ENCODE results near the gene LNPEP.

Gene LNPEP

DNA sequence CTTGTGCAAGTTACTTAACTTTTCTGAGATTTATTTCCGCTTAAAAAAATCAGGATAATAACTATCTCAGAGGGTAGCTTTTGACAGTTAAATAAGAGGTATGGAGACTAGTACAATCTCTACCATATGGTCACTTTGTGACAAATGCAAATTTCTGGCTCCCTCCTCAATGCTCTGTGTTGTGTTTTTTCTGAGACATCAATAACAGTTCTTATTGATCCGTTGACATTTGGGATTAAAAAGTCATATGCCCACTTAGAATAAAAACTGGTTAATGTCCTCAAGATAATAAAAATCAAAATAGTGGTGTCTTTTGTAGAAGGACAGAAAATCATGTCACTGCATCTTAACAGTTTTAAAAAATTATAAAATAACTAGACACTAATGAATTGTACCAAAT lies 24.7 kb upstream of the LNPEP start:
- Histone ChIP-seq H3F3A (ENCODE audit: insufficient read depth) (no peaks in the 10 kb centered on the region; the same call in 1 of the 2 replicates), H4K20me1 (ENCODE audit: low read depth, low read length) (no peaks in the 10 kb centered on the region), H3K4me3 (ENCODE audit: insufficient read depth, low read length, poor library complexity, severe bottlenecking) (no peak overlapping the region), H3K36me3 (ENCODE audit: low read length) (peaks cover 5% of the 10 kb centered on the region; the same call in 1 of the 2 replicates), H3K9me2 (replicated peaks; ENCODE audit: insufficient read depth, low read length) (no peaks in the 10 kb centered on the region), H3K9ac (ENCODE audit: low read length) (no peak overlapping the region), H3K79me2 (ENCODE audit: insufficient read depth, low read length) (no peaks in the 10 kb centered on the region), H3K4me2 (ENCODE audit: low read depth, low read length, poor library complexity, severe bottlenecking) (no peak overlapping the region), H3K9me3 (ENCODE audit: insufficient read depth, low read length) (no peaks in the 10 kb centered on the region), H3K27ac (ENCODE audit: low read depth, low read length) (no peak overlapping the region), H2AFZ (ENCODE audit: low read depth, low read length, severe bottlenecking) (no peak overlapping the region), H3K27me3 (ENCODE audit: low read length) (no peaks in the 10 kb centered on the region)
- no peak for TF ChIP-seq EZH2phosphoT487 (conservative IDR thresholded peaks at IDR 0.05; ENCODE audit: low read length)
- TF ChIP-seq, protein P1, sequence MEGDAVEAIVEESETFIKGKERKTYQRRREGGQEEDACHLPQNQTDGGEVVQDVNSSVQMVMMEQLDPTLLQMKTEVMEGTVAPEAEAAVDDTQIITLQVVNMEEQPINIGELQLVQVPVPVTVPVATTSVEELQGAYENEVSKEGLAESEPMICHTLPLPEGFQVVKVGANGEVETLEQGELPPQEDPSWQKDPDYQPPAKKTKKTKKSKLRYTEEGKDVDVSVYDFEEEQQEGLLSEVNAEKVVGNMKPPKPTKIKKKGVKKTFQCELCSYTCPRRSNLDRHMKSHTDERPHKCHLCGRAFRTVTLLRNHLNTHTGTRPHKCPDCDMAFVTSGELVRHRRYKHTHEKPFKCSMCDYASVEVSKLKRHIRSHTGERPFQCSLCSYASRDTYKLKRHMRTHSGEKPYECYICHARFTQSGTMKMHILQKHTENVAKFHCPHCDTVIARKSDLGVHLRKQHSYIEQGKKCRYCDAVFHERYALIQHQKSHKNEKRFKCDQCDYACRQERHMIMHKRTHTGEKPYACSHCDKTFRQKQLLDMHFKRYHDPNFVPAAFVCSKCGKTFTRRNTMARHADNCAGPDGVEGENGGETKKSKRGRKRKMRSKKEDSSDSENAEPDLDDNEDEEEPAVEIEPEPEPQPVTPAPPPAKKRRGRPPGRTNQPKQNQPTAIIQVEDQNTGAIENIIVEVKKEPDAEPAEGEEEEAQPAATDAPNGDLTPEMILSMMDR (IDR thresholded peaks at IDR 0.05; ENCODE audit: insufficient read depth, low read length, poor library complexity, severe bottlenecking): no peak

DNA sequence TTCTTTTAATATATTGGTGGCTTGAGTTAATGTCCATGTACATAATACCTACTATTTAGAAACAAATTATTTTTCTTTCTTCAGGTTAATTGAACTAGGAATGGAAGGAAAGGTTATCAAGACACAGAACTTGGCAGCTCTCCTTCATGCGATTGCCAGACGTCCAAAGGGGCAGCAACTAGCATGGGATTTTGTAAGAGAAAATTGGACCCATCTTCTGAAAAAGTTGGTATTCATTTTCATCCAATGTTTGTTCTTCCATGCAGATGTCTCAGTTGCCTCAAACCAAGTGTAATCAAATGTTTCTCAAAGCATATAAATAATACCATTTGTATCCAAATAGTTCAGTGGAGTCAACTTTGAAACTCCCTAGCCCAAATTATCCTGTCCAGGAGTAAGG lies 22.6 kb upstream of the LNPEP start:
- Histone ChIP-seq H3K27me3 (ENCODE audit: low read length) (no peaks in the 10 kb centered on the region), H3K4me2 (ENCODE audit: low read depth, low read length, poor library complexity, severe bottlenecking) (no peak overlapping the region), H3K27ac (ENCODE audit: low read depth, low read length) (no peak overlapping the region), H3K9me2 (replicated peaks; ENCODE audit: insufficient read depth, low read length) (no peaks in the 10 kb centered on the region), H3K79me2 (ENCODE audit: insufficient read depth, low read length) (no peaks in the 10 kb centered on the region), H4K20me1 (ENCODE audit: low read depth, low read length) (no peaks in the 10 kb centered on the region), H2AFZ (ENCODE audit: low read depth, low read length, severe bottlenecking) (no peak overlapping the region), H3K4me3 (ENCODE audit: insufficient read depth, low read length, poor library complexity, severe bottlenecking) (no peak overlapping the region), H3K9ac (ENCODE audit: low read length) (no peak overlapping the region), H3F3A (ENCODE audit: insufficient read depth) (peaks cover 1% of the 10 kb centered on the region; the same call in 1 of the 2 replicates), H3K36me3 (ENCODE audit: low read length) (peaks cover 5% of the 10 kb centered on the region; the same call in 1 of the 2 replicates), H3K9me3 (ENCODE audit: insufficient read depth, low read length) (no peaks in the 10 kb centered on the region)
- TF ChIP-seq, protein P1 (IDR thresholded peaks at IDR 0.05; ENCODE audit: insufficient read depth, low read length, poor library complexity, severe bottlenecking): no peak
- TF ChIP-seq EZH2phosphoT487 (conservative IDR thresholded peaks at IDR 0.05; ENCODE audit: low read length): no peak

DNA sequence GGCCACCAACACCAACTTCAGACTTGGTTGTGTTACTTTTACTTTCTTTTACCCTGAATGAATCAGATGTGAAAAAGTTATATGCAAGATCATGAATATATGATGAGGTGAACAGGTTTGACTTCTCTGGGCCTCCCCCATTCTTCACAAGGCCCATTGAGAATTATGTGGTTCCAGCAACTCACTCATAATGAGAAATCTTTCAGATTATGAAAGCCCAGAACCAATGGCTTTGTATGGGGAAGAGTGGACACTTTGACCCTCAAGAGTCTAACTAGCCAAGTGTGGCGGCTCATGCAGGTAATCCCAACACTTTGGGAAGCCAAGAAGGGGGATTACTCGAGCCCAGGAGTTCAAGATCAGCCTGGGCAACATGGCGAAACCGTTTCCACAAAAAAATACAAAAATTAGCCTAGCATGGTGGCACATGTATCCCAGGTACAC lies 16.1 kb upstream of the LNPEP start:
- no peaks in the 10 kb centered on the region for H3K9me2 ChIP-seq (replicated peaks; ENCODE audit: insufficient read depth, low read length)
- TF ChIP-seq, protein P1 (IDR thresholded peaks at IDR 0.05; ENCODE audit: insufficient read depth, low read length, poor library complexity, severe bottlenecking): no peak
- TF ChIP-seq EZH2phosphoT487 (conservative IDR thresholded peaks at IDR 0.05; ENCODE audit: low read length): no peak
- peaks cover 41% of the 10 kb centered on the region for H3F3A ChIP-seq (ENCODE audit: insufficient read depth)
- no peaks in the 10 kb centered on the region for H3K79me2 ChIP-seq (ENCODE audit: insufficient read depth, low read length)
- no peak overlapping the region for H3K4me2 ChIP-seq (ENCODE audit: low read depth, low read length, poor library complexity, severe bottlenecking)
- no peak overlapping the region for H3K27ac ChIP-seq (ENCODE audit: low read depth, low read length)
- no peak overlapping the region for H3K4me3 ChIP-seq (ENCODE audit: insufficient read depth, low read length, poor library complexity, severe bottlenecking)
- H2AFZ ChIP-seq (ENCODE audit: low read depth, low read length, severe bottlenecking): no peak overlapping the region
- H4K20me1 ChIP-seq (ENCODE audit: low read depth, low read length): no peaks in the 10 kb centered on the region
- no peak overlapping the region for H3K9ac ChIP-seq (ENCODE audit: low read length)
- H3K9me3 ChIP-seq (ENCODE audit: insufficient read depth, low read length): no peaks in the 10 kb centered on the region
- H3K36me3 ChIP-seq (ENCODE audit: low read length): no peaks in the 10 kb centered on the region
- H3K27me3 ChIP-seq (ENCODE audit: low read length): no peaks in the 10 kb centered on the region

Data from SU-DHL-6 (cell line).